ENCODE data around the gene RAB21. TPM values are rescaled to one million over a fixed set of nuclear protein-coding genes. Genes with fewer than 3 reads are reported as not detected.
A peak's percentile ranks its signal among the peaks of the same experiment; 100 is the strongest.
"Not testable (repeated sequence)": the region's sequence is repeated elsewhere in the genome, so short reads cannot be mapped to it uniquely, and the experiment has no call there.

The RAB21 gene
- total RNA-seq, 4 donors from 2014 or later: 15.0 to 36.9 (median 31.7) TPM

DNA sequence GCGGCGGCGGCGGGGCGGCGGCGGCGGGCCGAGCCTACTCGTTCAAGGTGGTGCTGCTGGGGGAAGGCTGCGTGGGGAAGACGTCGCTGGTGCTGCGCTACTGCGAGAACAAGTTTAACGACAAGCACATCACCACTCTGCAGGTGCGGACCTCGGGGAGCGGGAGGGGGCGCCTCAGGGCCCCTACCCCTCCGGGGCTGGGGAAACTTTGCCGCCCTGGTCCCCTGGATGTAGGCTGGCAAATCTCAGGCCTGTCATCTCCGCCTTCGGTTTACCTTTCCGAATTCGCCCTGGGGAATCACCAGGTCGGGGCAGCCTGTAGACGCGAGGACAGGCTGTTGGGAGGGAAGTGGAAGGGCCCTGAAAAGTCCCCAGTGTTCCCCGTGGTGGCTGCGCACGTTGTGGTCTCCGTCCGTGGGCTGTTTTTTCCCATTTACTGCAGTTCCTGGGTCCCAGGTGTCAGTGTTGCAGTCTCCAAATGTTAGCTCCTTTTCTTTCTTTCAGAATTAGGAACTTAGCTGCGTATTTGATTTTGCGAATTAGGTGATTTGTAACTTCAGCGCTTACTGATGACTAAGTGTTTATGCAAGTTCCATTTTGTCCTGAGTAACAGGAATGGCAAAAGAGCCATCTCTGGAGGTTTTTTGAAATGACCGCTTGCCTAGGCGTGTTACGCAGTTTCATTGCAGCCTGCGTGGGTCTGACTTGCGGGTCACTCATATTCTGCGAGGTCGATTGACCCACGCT is 656 bp downstream of the RAB21 start:
- H3K27me3 ChIP-seq: peaks cover 0 to 3% (median 0%) of the 10 kb centered on the region in 4 donors
- DNase-seq (ENCODE audit: extremely low spot score): no peak
- H3K36me3 ChIP-seq: peaks cover 0 to 23% (median 14%) of the 10 kb centered on the region in 4 donors
- intact Hi-C loops (cut with DNase I): loop anchor here (5.0 to 10.0 kb wide), 2 partner anchors 82 to 91 kb away; partner anchors contain the start of genes TBC1D15, THAP2 and ZFC3H1
- peak overlapping the region; percentile 76 to 93 (median 84) for H3K4me3 ChIP-seq
- H3K27ac ChIP-seq (replicated peaks in 1 of 4): peak overlapping the region; percentile 93 to 99 (median 96)
- H3K9me3 ChIP-seq: peaks cover 0 to 14% (median 8%) of the 10 kb centered on the region in 4 donors
- TF ChIP-seq POLR2AphosphoS5 (IDR thresholded peaks at IDR 0.05): peak; percentile 8 to 45
- TF ChIP-seq, protein P1, sequence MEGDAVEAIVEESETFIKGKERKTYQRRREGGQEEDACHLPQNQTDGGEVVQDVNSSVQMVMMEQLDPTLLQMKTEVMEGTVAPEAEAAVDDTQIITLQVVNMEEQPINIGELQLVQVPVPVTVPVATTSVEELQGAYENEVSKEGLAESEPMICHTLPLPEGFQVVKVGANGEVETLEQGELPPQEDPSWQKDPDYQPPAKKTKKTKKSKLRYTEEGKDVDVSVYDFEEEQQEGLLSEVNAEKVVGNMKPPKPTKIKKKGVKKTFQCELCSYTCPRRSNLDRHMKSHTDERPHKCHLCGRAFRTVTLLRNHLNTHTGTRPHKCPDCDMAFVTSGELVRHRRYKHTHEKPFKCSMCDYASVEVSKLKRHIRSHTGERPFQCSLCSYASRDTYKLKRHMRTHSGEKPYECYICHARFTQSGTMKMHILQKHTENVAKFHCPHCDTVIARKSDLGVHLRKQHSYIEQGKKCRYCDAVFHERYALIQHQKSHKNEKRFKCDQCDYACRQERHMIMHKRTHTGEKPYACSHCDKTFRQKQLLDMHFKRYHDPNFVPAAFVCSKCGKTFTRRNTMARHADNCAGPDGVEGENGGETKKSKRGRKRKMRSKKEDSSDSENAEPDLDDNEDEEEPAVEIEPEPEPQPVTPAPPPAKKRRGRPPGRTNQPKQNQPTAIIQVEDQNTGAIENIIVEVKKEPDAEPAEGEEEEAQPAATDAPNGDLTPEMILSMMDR (IDR thresholded peaks at IDR 0.05): no peak
- WGBS: 2% methylated on average over 31 of the region's 45 CpGs
- H3K4me1 ChIP-seq: peaks cover 9 to 42% (median 37%) of the 10 kb centered on the region in 4 donors

DNA sequence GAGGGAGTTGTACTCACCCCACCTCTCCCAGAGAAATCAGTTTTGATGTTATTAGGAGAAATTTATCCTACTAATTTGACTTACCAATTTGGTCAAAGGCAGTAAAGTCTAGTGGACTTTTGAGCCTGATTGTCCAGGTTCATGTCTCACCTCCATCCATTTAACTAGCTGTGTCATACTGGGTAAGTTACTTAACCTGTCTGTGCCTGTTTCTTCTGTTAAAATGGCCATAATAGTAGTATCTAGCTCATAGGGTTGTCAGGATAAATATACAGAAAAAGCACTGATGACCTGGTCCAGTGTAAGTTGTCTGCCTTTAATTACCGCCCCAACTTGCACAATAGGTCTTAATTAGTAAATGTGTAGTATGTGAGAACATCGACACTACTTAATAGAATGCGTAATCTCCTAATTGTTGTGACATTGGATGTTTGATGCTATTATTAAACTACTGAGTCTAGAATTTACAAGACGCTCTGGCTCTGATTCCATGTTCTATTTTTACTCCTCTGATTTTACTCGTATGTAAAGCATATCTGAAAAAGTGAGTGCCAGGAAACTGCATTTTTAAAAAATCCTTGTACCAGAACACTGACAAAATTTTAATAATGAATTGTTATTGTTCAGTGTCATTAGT is 1.5 kb downstream of the RAB21 start:
- intact Hi-C loops (cut with DNase I): loop anchor here (5.0 to 10.0 kb wide), 2 partner anchors 81 to 91 kb away; partner anchors contain the start of genes TBC1D15, THAP2 and ZFC3H1
- Histone ChIP-seq H3K36me3 (peaks cover 0 to 23% (median 14%) of the 10 kb centered on the region in 4 donors), H3K27me3 (peaks cover 0 to 3% (median 0%) of the 10 kb centered on the region in 4 donors), H3K27ac (replicated peaks in 1 of 4) (peak overlapping the region; percentile 93 to 99 (median 96)), H3K4me1 (peaks cover 9 to 42% (median 37%) of the 10 kb centered on the region in 4 donors), H3K9me3 (peaks cover 0 to 23% (median 10%) of the 10 kb centered on the region in 4 donors), H3K4me3 (peak overlapping the region; percentile 76 to 93 (median 84))
- TF ChIP-seq POLR2A (IDR thresholded peaks at IDR 0.05; ENCODE audit: low read depth) (no peak), EP300 (IDR thresholded peaks at IDR 0.05) (no peak), POLR2AphosphoS5 (IDR thresholded peaks at IDR 0.05) (no peak)
- TF ChIP-seq, protein P1 (IDR thresholded peaks at IDR 0.05): no peak
- DNase-seq (ENCODE audit: extremely low spot score): no peak
- 25% methylated on average over 5 of the region's 5 CpGs for WGBS

DNA sequence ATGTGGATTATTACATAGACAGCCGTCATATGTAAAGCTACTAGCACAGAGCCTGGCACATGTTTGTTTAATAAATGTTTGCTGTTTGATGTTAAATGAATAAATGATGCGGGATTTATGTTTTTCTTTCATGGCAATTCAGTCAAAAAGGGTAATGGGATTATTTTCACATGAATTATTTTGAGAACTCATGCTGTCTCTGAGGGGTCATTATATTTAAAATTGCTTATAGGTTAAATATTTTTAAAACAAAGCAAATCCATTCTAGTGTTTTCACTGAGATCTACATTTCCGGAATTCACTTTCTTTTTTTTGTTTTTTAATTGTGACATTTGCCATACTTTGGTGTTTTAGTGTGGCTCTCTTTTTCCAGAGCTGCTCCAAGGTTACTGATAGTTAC is 5.3 kb downstream of the RAB21 start:
- intact Hi-C loops (cut with DNase I): loop anchor here (5.0 to 10.0 kb wide), 2 partner anchors 77 to 95 kb away; partner anchors contain the start of genes TBC1D15, THAP2 and ZFC3H1
- TF ChIP-seq POLR2A (IDR thresholded peaks at IDR 0.05; ENCODE audit: low read depth) (no peak), POLR2AphosphoS5 (IDR thresholded peaks at IDR 0.05) (no peak), EP300 (IDR thresholded peaks at IDR 0.05) (no peak)
- TF ChIP-seq, protein P1 (IDR thresholded peaks at IDR 0.05): no peak
- no peak for DNase-seq (ENCODE audit: extremely low spot score)
- Histone ChIP-seq H3K36me3 (peaks cover 0 to 23% (median 14%) of the 10 kb centered on the region in 4 donors), H3K4me3 (no peak overlapping the region), H3K27ac (replicated peaks in 1 of 4) (no peak overlapping the region), H3K4me1 (peaks cover 4 to 56% (median 49%) of the 10 kb centered on the region in 4 donors), H3K9me3 (peaks cover 0 to 24% (median 10%) of the 10 kb centered on the region in 4 donors), H3K27me3 (no peaks in the 10 kb centered on the region)
- WGBS: 97% methylated on average over 3 of the region's 3 CpGs

DNA sequence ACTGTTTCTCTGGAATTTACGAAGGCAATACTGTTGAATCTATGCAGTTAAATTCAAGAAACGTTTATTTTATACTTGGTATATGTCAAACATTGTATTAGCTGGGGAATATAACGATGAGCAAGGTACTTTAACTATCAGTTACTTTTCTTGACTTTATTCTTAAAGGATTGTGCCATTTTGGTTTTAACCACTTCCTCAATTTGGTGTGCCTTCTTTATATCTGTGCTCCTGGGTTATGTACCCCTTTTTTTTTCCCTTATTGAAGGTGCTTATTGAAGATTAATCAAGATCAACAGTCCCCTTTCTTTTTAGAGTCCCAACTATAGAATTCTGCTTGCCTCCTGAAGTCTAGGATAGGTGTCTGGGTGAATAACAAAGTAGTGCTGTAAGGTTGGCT is 5.8 kb downstream of the RAB21 start:
- Histone ChIP-seq H3K9me3 (peaks cover 0 to 24% (median 10%) of the 10 kb centered on the region in 4 donors), H3K4me3 (no peak overlapping the region), H3K36me3 (peaks cover 0 to 23% (median 14%) of the 10 kb centered on the region in 4 donors), H3K4me1 (peaks cover 4 to 57% (median 49%) of the 10 kb centered on the region in 4 donors), H3K27ac (replicated peaks in 1 of 4) (no peak overlapping the region), H3K27me3 (no peaks in the 10 kb centered on the region)
- TF ChIP-seq POLR2A (IDR thresholded peaks at IDR 0.05; ENCODE audit: low read depth): no peak
- TF ChIP-seq, protein P1 (IDR thresholded peaks at IDR 0.05): no peak
- TF ChIP-seq EP300 (IDR thresholded peaks at IDR 0.05): no peak
- WGBS: 82% methylated on average over 3 of the region's 3 CpGs
- intact Hi-C loops (cut with DNase I): no loop called here
- no peak for DNase-seq (ENCODE audit: extremely low spot score)

DNA sequence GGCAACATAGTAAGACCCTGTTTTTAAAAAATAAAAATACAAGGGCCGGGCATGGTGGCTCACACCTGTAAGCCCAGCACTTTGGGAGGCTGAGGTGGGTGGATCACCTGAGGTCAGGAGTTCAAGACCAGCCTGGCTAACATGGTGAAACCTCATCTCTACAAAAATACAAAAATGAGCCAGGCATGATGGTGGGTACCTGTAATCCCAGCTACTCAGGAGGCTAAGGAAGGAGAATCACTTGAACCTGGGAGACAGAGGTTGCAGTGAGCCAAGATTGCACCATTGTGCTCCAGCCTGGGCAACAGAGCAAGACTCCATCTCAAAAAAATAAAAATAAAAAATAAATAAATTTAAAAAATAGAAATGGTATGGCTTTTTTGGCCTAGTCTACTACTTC is 6.7 kb downstream of the RAB21 start:
- peaks cover 0 to 23% (median 14%) of the 10 kb centered on the region in 4 donors for H3K36me3 ChIP-seq
- intact Hi-C loops (cut with DNase I); H3K4me3 ChIP-seq; DNase-seq (ENCODE audit: extremely low spot score); H3K27me3 ChIP-seq; H3K27ac ChIP-seq (replicated peaks in 1 of 4): not testable (repeated sequence)
- 94% methylated on average over 1 of the region's 1 CpG for WGBS
- H3K9me3 ChIP-seq: peaks cover 0 to 24% (median 10%) of the 10 kb centered on the region in 4 donors
- peaks cover 9 to 53% (median 43%) of the 10 kb centered on the region in 4 donors for H3K4me1 ChIP-seq
